NCI-H2081 treated with DMSO at 0.1 percent for 48 hours (cell line): ENCODE measurements around the gene S100A8.

Experiments used
- DNase-seq: peaks from one replicate; lab custom pipeline; 2025; lab: John Stamatoyannopoulos, UW

The S100A8 gene

GRCh38 chr1:153389973-153390879, 647 bp downstream of the S100A8 start:
- no peak for DNase-seq

DNA sequence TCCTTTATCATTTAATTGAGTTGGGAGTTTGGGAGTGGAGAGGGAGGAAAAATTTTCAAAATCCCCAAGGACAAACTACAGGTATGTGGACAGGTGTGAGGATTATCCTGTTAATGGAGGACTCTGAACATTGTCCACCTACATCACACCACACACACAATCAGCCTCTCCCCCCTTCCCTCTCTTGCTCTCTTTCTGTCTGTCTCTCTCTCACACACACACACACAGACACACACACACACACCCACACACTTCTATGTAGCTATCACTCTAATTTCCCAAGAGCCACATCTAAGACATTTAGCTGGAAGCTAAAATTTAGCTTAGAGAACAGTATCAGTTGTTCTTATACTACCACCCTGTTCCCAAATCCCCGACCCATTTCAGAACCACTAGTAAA, 1.5 kb downstream of the S100A8 start:
- no peak for DNase-seq

- DNase-seq: no peak
Measured at GRCh38 chr1:153387785-153388184, 3.1 kb downstream of the S100A8 start.

DNA sequence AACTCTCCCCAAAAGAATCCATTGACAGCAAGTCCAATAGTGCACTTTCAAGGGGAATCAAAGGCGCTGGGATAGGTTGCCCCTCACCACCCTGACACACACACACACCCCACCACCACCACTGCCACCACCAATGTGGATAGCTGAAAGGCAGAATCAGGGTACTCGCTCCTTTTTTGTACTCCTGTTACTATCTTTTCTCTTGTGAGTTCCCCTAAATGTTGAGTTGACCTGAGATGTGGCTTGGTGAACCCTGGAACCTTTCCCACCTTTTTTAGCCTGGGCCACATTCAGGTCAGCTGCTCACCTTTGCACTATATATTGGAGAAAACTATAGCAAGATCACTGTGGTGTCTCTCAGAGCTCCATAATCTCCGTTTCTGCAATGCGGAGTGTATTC, 3.9 kb downstream of the S100A8 start:
- no peak for DNase-seq

DNA sequence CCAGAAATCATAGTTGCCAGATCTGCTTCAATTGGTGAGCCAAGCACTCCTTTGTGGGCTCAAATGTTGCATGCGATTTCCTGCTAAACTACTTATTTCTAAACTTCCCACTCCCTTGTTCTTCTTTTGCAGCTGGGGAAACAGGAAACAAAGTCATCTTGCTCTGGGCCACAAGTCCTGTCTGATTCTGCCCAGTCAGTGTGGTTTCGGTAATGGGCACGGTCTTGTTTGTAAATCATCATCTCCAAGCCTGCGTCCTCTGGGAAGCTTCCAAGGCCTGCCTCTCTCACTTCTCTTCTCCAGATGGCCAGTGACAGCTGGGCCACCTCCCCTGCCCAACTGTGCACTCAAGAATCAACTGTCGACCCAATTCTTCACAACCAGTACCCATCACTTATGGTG, 4.4 kb downstream of the S100A8 start:
- no peak for DNase-seq

DNA sequence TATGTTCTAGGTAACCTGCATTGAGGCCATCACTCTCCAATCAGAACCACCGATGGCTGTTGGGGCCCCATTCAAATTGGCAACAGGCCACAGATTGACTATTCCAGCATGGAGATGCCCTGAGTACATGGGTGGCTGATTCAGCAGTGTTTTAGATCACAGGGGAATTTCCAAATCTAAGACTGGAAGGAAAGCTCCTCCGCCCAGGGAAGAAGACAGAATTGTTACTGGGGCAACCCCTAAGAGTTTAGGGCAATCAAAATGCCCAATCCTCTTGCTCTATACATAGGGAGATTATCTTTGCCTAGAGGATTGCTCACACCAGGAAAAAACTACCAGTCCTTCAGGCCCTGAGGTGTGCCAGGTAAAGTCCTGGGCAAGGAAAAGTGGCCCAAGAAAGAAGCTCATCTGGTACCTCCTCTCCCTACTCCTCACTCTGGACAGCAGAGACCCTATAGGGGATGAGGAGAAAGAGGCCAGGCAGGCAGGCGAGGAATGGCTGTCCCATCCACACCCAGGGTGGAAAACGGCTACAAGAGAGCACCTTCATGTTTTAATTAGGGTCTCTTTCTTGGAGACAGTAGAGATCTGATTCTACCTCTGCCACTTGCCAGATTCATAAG, 5.8 kb downstream of the S100A8 start:
- no peak for DNase-seq

DNA sequence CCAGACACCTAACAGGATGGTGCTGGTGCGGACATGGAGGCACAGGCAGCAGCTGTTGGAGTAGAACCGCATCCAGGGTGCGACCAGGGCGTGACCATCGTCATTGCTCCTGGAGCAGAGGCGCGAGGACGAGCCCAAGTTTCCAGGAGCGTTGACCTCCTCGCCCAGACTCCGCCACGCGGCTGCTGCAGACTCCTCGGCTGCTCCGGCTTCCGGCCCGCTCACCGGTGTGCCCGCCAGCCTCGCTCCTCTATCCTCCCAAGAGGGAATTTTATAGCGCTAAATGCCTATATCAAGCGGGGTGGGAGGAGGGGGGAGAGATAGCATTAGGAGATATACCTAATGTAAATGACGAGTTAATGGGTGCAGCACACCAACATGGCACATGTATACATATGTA, 10.2 kb downstream of the S100A8 start:
- DNase-seq: no peak

- DNase-seq: no peak
Measured at GRCh38 chr1:153379591-153379990, 11.3 kb downstream of the S100A8 start.

GRCh38 chr1:153375511-153375910, 15.4 kb downstream of the S100A8 start, which contains the start of gene S100A12:
S100A12 (minus strand) TSS chr1:153375621; CDS start chr1:153374592, 1,029 bp downstream.
- DNase-seq: no peak

DNA sequence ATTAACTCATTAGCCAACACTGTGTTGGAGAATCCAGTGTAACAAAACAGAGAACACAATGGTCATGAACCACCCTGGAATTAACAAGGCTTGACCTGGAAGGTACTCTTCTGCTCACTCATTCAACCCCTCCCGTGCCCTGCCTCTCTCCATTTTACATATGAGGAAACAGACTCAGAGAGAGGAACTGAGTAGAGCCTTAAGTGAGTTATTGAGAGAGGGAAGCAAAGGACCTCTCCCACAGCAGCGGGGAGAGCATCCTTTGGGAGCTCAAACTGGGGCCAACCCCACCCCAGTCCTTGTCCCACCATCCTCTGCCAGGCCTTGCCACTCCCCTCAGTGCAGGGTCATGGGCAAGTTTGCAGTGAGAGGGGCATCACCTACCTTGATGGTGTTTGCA, 16.8 kb downstream of the S100A8 start:
- DNase-seq: no peak

GRCh38 chr1:153372571-153372970, 18.3 kb downstream of the S100A8 start:
- no peak for DNase-seq

DNA sequence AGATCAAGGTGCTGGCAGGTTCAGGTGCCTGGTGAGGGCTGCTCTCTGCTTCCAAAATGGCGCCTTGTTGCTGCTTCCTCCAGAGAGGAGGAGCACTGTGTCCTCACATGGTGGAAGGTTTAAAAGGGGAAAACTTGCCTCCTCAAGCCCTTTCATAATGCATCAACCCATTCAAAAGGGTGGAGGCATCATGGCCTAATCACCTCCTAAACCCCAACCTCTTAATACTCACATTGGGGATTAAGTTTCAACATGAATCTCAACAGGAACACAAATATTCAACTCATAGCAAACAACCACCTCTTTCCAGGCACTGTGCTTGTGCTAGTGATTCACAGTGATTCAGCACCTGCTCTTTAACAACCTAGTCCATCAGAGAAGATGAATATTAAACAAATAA, 19.6 kb downstream of the S100A8 start:
- DNase-seq: no peak

GRCh38 chr1:153370146-153370545, 20.7 kb downstream of the S100A8 start:
- DNase-seq: no peak

DNA sequence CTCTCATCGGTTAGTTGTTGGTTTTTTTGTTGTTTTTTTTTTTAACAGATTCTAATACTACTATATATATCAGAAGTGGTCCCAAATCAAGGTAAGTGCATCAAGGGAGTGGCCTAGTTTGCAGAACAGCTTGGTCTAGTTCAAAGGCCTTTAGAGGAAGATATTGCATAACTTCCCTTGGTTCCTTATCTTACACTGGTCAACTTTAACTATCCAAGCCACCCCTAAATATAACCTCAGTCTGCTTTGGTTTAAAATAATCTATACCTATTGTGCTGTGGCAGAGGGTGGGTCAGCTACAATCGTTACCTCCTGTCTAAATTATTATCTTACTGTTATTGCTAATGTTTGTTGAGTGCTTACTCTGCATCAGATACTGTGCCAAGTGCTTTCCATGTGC, 22.4 kb downstream of the S100A8 start:
- DNase-seq: no peak

GRCh38 chr1:153367090-153367489, 23.8 kb downstream of the S100A8 start:
- DNase-seq: no peak

DNA sequence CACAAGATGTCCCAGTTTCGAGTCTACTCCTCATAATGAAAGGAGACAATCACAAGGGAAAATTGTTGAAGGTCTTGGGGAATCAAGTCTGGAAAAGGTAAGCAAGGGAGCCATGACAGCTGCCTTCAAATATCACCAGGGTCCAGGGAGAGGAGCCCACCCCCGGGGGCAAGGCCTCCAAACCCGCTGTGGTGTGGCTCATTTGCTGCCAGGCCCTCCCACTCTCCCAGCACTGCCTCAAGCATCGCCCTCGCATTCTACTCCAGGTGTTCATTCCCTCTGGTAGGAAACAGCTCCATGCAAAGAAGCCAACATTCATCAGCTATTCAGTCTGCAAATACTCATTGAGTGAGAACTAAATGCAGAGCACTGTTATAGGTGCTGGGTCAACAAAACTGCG, 24.6 kb downstream of the S100A8 start:
- DNase-seq: no peak

GRCh38 chr1:153365696-153366095, 25.2 kb downstream of the S100A8 start:
- DNase-seq: no peak

- no peak for DNase-seq
Measured at GRCh38 chr1:153364766-153365666, 25.9 kb downstream of the S100A8 start.

- no peak for DNase-seq
Measured at GRCh38 chr1:153364156-153364555, 26.7 kb downstream of the S100A8 start.

DNA sequence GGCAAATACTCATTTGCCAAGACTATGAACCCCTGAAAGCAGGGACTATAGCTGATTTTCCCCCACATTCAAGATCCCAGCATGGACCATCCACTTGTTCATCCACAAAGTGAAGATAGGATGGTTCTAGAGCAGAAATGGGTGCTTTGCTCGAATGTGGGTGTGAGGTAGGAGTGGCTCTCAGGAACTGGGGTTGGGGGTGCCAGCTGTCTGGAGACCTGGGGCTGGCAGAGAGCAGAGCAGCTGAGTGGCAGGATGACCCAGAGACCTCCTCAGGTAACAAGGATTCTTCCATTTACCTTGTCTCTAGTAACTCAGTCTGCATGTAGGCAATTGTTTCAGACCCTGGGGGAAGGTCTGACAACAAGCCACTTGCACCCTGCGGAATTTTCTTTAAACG, 27.2 kb downstream of the S100A8 start:
- no peak for DNase-seq

DNA sequence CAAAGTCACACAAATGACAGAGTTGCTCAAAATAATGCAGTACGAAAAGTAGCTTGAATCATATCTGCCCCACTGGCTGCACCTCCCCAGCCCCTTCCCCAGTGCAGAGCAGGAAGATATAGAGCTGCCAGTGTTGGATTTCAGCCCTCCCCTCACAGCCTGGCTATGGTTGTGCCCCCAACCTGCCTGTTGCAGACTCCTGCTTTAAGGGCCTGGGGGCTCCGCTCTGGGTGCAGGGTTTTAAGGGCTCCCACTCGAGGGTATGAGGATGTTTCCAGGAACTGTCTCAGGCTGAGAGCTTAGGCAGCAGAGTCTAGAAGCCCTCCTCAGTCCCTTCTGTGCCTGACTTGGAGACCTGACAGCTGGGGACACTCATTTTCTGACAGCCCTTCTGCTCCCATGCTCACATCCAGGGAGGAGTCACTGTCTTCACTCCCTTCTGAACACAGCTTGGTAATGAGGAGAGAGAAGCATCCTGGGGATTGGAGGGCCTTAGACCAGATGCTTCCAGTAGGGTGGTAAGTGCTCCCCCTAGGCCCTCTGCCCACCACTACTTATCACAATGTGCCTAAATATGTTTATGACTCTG, 28.6 kb downstream of the S100A8 start:
- DNase-seq: no peak

GRCh38 chr1:153361480-153362109, 29.3 kb downstream of the S100A8 start:
- DNase-seq: no peak
